ENCODE measurements around the gene FGD2.

- TF ChIP-seq POLR2A (IDR thresholded peaks at IDR 0.05; ENCODE audit: low read length) (no peak), GATA1 (IDR thresholded peaks at IDR 0.05; ENCODE audit: low read depth, low read length) (no peak)
Measured at GRCh38 chr6:37030599-37030998, 25.1 kb downstream of the FGD2 start.
